Activated naive CD4-positive, alpha-beta T cell treated with anti-CD3 and anti-CD28 coated beads, Interleukin-2, amount 10 ng/mL, durations not matched to agents 7 days and 5 days (primary cell): ENCODE data around the gene GPR62.
"Not testable (repeated sequence)": the region's sequence is repeated elsewhere in the genome, so short reads cannot be mapped to it uniquely, and the experiment has no call there.

Experiments used
- CTCF ChIA-PET: fragments of 350-600 bp; sonication (Branson Sonifier 250); formaldehyde crosslinking; loops from one replicate; lab custom pipeline; 2021; ENCODE audit warnings: antibody characterized with exemption; lab: Charles Lee
- DNase-seq: peaks from one replicate; pipeline ENCODE4 v3.0.0-alpha.2; 2020
- H3K27ac Mint-ChIP-seq: one replicate; pipeline ENCODE4 v1.8.0; 2021; ENCODE audit warnings: mild to moderate bottlenecking, moderate library complexity, mixed read lengths
- H3K27me3 Mint-ChIP-seq: one replicate; pipeline ENCODE4 v1.8.0; 2021; ENCODE audit warnings: mild to moderate bottlenecking, mixed read lengths
- H3K36me3 Mint-ChIP-seq: one replicate; pipeline ENCODE4 v1.8.0; 2021; ENCODE audit warnings: mixed read lengths
- H3K4me1 Mint-ChIP-seq: one replicate; pipeline ENCODE4 v1.8.0; 2021; ENCODE audit warnings: mixed read lengths
- H3K4me3 Mint-ChIP-seq: one replicate; pipeline ENCODE4 v1.8.0; 2021; ENCODE audit warnings: mild to moderate bottlenecking, moderate library complexity, mixed read lengths
- H3K9me3 Mint-ChIP-seq: one replicate; pipeline ENCODE4 v1.8.0; 2021; ENCODE audit warnings: mixed read lengths

The GPR62 gene, protein sequence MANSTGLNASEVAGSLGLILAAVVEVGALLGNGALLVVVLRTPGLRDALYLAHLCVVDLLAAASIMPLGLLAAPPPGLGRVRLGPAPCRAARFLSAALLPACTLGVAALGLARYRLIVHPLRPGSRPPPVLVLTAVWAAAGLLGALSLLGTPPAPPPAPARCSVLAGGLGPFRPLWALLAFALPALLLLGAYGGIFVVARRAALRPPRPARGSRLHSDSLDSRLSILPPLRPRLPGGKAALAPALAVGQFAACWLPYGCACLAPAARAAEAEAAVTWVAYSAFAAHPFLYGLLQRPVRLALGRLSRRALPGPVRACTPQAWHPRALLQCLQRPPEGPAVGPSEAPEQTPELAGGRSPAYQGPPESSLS

GRCh38 chr3:51955175-51955892 lies at the start of gene GPR62:
TSS of gene GPR62 (plus strand) at chr3:51955381. CDS start at chr3:51955653, 272 bp downstream.
- Mint-ChIP-seq H3K4me1 (peaks cover 8% of the 10 kb centered on the region), H3K9me3 (no peaks in the 10 kb centered on the region), H3K36me3 (no peaks in the 10 kb centered on the region), H3K27me3 (peaks cover 73% of the 10 kb centered on the region), H3K4me3 (peak within 1 kb of the TSS; percentile 10), H3K27ac (no peak within 1 kb of the TSS)
- no peak for DNase-seq
- CTCF ChIA-PET, result no interaction called here

- no peak for DNase-seq
- Mint-ChIP-seq H3K4me1 (no peaks in the 10 kb centered on the region), H3K27ac (no peak overlapping the region), H3K27me3 (peaks cover 25% of the 10 kb centered on the region), H3K36me3 (no peaks in the 10 kb centered on the region), H3K4me3 (no peak overlapping the region), H3K9me3 (peaks cover 19% of the 10 kb centered on the region)
- CTCF ChIA-PET, result no interaction called here
Measured at GRCh38 chr3:51908026-51908425, 47.2 kb upstream of the GPR62 start.

- H3K4me3 Mint-ChIP-seq, result no peak overlapping the region
- CTCF ChIA-PET, result no interaction called here
- H3K36me3 Mint-ChIP-seq, result no peaks in the 10 kb centered on the region
- H3K9me3 Mint-ChIP-seq, result no peaks in the 10 kb centered on the region
- H3K27ac Mint-ChIP-seq, result no peak overlapping the region
- no peak for DNase-seq
- no peaks in the 10 kb centered on the region for H3K4me1 Mint-ChIP-seq
- H3K27me3 Mint-ChIP-seq, result peaks cover 10% of the 10 kb centered on the region
Measured at GRCh38 chr3:51916418-51916817, 38.8 kb upstream of the GPR62 start.

DNA sequence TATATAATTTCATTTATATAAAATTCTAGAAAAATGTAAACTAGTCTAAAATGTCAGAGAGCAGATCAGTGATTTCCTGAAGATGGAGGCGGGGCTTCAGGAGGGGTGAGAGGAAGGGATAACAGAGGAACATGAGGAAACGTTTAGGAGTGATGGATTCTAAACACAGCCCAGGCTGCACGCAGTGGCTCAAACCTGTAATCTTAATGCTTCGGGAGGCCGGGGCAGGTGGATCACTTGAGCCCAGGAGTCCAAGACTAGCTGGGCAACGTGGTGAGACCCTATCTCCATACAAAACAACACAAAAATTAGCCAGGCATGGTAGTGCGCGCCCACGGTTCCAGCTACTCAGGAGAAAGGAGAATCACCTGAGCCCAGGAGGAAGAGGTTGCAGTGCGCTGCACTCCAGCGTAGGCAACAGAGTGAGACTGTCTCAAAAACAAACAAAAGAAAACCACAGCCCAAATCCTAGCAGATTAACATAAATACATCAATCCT lies 34.1 kb upstream of the GPR62 start:
- CTCF ChIA-PET, result interaction anchor here (0.7 kb wide), 1 partner anchor 98 kb away, joined by 3 read pairs; no protein-coding TSS in a partner anchor
- no peak overlapping the region for H3K27ac Mint-ChIP-seq
- no peaks in the 10 kb centered on the region for H3K36me3 Mint-ChIP-seq
- no peaks in the 10 kb centered on the region for H3K4me1 Mint-ChIP-seq
- peaks cover 13% of the 10 kb centered on the region for H3K27me3 Mint-ChIP-seq
- H3K9me3 Mint-ChIP-seq, result no peaks in the 10 kb centered on the region
- H3K4me3 Mint-ChIP-seq, result no peak overlapping the region
- DNase-seq, result no peak

DNA sequence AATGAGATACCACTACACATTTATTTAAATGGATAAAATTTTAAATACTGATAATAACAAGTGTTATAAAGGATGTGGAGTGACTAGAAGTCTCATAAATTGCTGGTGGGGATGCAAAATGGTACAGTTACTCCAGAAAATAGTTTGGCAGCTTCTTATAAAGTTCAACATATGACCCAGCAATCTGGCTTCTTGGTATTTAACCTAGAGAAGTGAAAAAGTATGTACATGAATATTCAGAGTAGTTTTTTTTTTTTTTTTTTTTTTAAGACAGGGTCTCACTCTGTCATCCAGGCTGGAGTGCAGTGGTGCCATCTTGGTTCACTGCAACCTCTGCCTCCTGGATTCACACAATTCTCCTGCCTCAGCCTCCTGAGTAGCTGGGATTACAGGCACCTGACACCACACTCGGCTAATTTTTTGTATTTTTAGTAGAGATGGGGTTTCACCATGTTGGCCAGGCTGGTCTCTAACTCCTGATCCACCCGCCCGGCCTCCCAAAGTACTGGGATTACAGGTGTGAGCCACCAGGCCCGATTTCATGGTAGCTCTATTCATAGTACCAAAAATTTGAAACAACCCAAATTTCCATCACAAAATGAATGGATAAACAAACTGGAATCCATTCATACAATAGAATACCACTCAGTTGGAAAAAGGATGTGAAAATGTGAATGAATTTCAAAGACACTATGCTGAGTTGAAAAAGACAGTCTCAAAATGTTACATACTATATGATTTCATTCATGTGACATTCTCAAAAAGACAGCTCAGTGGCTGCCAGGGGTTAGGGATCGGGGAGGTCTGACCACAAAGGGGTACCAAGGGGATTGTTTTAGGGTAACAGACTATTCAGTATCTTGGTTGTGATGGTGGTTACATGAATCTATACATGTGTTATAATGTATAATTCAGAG lies 27.9 kb upstream of the GPR62 start:
- DNase-seq, result no peak
- Mint-ChIP-seq H3K27ac (no peak overlapping the region), H3K27me3 (peaks cover 4% of the 10 kb centered on the region), H3K4me1 (no peaks in the 10 kb centered on the region), H3K36me3 (peaks cover 1% of the 10 kb centered on the region), H3K4me3 (no peak overlapping the region), H3K9me3 (no peaks in the 10 kb centered on the region)
- CTCF ChIA-PET, result no interaction called here

GRCh38 chr3:51928438-51928837 lies 26.7 kb upstream of the GPR62 start:
- no peak overlapping the region for H3K4me3 Mint-ChIP-seq
- no peak overlapping the region for H3K27ac Mint-ChIP-seq
- H3K36me3 Mint-ChIP-seq, result peaks cover 5% of the 10 kb centered on the region
- no peaks in the 10 kb centered on the region for H3K4me1 Mint-ChIP-seq
- no peak for DNase-seq
- H3K27me3 Mint-ChIP-seq, result no peaks in the 10 kb centered on the region
- no peaks in the 10 kb centered on the region for H3K9me3 Mint-ChIP-seq
- CTCF ChIA-PET, result no interaction called here

- CTCF ChIA-PET, H3K4me1 Mint-ChIP-seq, H3K27ac Mint-ChIP-seq, H3K9me3 Mint-ChIP-seq, H3K4me3 Mint-ChIP-seq, H3K36me3 Mint-ChIP-seq, DNase-seq, H3K27me3 Mint-ChIP-seq: not testable (repeated sequence)
Measured at GRCh38 chr3:51928981-51929380, 26.2 kb upstream of the GPR62 start.

GRCh38 chr3:51929420-51930003 lies 25.7 kb upstream of the GPR62 start:
- Mint-ChIP-seq H3K4me3 (no peak overlapping the region), H3K9me3 (no peaks in the 10 kb centered on the region), H3K27me3 (no peaks in the 10 kb centered on the region), H3K36me3 (peaks cover 10% of the 10 kb centered on the region), H3K27ac (no peak overlapping the region), H3K4me1 (no peaks in the 10 kb centered on the region)
- DNase-seq, result no peak
- CTCF ChIA-PET, result no interaction called here

DNA sequence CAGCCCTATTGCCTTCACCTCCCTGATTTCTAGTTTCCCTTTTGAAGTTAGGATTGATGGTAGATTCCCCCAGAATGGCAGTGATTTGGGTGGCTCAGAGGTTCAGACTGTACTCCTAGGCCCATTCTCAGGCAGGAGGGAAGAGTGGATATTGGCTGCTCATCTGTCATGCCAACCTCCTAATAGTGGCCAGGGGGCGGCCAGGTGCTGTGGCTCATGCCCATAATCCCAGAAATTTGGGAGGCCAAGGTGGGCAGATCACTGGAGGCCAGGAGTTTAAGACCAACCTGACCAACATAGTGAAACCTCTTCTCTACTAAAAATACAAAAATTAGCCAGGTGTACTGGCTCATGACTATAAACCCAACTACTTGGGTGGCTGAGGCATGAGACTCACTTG lies 24.7 kb upstream of the GPR62 start:
- DNase-seq, result no peak
- Mint-ChIP-seq H3K4me1 (no peaks in the 10 kb centered on the region), H3K9me3 (no peaks in the 10 kb centered on the region), H3K27ac (no peak overlapping the region), H3K4me3 (no peak overlapping the region), H3K27me3 (no peaks in the 10 kb centered on the region), H3K36me3 (peaks cover 14% of the 10 kb centered on the region)
- CTCF ChIA-PET, result no interaction called here

DNA sequence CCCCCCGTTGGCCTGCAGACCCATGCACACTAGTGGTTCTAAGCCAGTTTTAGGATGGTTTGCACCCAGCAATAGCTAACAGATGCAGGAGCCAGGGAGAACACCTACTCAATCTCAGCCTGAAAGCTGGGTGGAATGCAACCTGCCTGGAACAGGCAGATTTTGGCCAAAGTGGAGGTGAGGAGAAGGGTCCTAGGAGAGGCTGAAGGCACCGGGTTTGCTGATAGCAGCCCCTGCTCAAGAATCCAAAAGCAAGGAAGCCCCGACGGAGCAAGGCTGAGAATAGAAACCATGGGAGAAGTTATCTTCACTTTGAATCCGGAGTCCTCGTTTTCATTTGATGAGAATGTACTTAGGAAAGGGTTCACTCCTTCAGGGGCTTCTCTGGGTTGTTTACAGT lies 23.4 kb upstream of the GPR62 start:
- no peak for DNase-seq
- peaks cover 19% of the 10 kb centered on the region for H3K36me3 Mint-ChIP-seq
- no peaks in the 10 kb centered on the region for H3K9me3 Mint-ChIP-seq
- H3K4me1 Mint-ChIP-seq, result no peaks in the 10 kb centered on the region
- no peak overlapping the region for H3K27ac Mint-ChIP-seq
- H3K4me3 Mint-ChIP-seq, result no peak overlapping the region
- CTCF ChIA-PET, result interaction anchor here (3.2 kb wide), 1 partner anchor 10 kb away, joined by 10 read pairs; the partner anchor contains the start of genes PARP3 and RRP9
- H3K27me3 Mint-ChIP-seq, result no peaks in the 10 kb centered on the region

DNA sequence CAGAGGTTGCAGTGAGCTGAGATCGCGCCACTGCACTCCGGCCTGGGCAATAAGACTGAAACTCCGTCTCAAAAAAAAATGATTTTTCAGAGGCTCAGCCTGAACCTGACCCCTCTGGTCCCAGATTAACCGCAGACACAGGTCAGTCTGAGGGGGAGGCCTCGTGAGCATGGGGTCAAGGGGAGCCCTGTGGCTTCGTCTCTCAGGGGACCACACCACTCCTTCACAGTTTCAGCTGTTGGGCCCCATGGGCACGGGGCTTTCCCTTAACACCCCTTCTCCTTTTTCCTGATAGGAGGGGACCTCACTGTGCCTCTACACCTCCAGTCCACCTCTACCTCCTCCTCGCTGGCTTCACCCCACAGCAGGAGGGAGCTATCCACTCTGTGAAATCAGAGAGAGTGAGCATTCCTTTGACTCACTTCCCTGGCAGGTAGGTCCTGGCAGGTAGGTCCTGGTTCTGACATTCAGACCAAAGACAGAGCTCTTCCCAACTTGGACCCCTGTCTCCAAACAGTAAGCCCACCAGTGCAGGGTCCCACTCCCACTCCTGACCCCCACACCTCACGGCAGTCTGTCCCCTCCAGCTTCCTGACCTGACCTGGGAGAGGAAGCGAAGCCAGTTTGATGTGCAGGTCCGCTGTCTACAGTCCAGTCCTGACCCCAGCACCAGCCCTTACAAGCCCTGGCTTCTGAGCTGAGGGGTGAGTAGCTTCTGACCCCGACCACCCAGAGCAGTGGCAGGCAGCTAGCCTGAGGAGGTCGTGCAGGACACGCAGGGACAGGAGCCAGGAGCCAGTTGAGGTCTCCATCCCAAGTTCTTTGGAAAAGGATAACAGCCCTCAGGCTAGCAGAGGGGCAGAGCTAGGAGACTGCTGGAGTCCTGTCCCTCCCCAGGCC lies 22.5 kb upstream of the GPR62 start:
- CTCF ChIA-PET, result interaction anchor here (3.2 kb wide), 1 partner anchor 9 kb away, joined by 10 read pairs; the partner anchor contains the start of genes PARP3 and RRP9
- H3K4me3 Mint-ChIP-seq, result no peak overlapping the region
- no peak overlapping the region for H3K27ac Mint-ChIP-seq
- no peaks in the 10 kb centered on the region for H3K9me3 Mint-ChIP-seq
- DNase-seq, result no peak
- H3K4me1 Mint-ChIP-seq, result no peaks in the 10 kb centered on the region
- no peaks in the 10 kb centered on the region for H3K27me3 Mint-ChIP-seq
- H3K36me3 Mint-ChIP-seq, result peaks cover 26% of the 10 kb centered on the region

- Mint-ChIP-seq H3K36me3 (peaks cover 32% of the 10 kb centered on the region), H3K4me1 (peaks cover 3% of the 10 kb centered on the region), H3K4me3 (no peak overlapping the region), H3K27me3 (no peaks in the 10 kb centered on the region), H3K27ac (no peak overlapping the region), H3K9me3 (no peaks in the 10 kb centered on the region)
- DNase-seq, result no peak
- CTCF ChIA-PET, result interaction anchor here (3.2 kb wide), 1 partner anchor 9 kb away, joined by 10 read pairs; the partner anchor contains the start of genes PARP3 and RRP9
Measured at GRCh38 chr3:51933471-51934138, 21.6 kb upstream of the GPR62 start.
